GM23248 (cell line): ENCODE data around the gene LRRC61. TPM values are rescaled to one million over a fixed set of nuclear protein-coding genes. Genes with fewer than 3 reads are reported as not detected.
"Not testable (repeated sequence)": the region's sequence is repeated elsewhere in the genome, so short reads cannot be mapped to it uniquely, and the experiment has no call there.

Experiments used
- DNase-seq: peaks from one replicate; pipeline ENCODE4 v3.0.0-alpha.2; 2015
- H2AFZ ChIP-seq: fragments of 200-600 bp; sonication (generic); 2 replicates; pipeline ENCODE4 v1.6.1; 2016; ENCODE audit warnings: antibody characterized with exemption
- H3F3A ChIP-seq: fragments of 200-600 bp; sonication (generic); 2 replicates; pipeline ENCODE4 v1.6.1; 2016; ENCODE audit warnings: mild to moderate bottlenecking, antibody characterized with exemption, mixed run types; ENCODE audit not compliant: insufficient read depth
- H3K27ac ChIP-seq: fragments of 200-600 bp; sonication (generic); 2 replicates; pipeline ENCODE4 v1.5.1; 2016; ENCODE audit warnings: mild to moderate bottlenecking
- H3K27me3 ChIP-seq: fragments of 200-600 bp; sonication (generic); replicated peaks from 2 replicates; pipeline ENCODE4 v1.6.1; 2016; ENCODE audit warnings: mild to moderate bottlenecking; ENCODE audit not compliant: insufficient read depth
- H3K36me3 ChIP-seq: fragments of 200-600 bp; sonication (generic); 2 replicates; pipeline ENCODE4 v1.6.1; 2016; ENCODE audit warnings: low read depth, mild to moderate bottlenecking
- H3K4me1 ChIP-seq: fragments of 200-600 bp; sonication (generic); 2 replicates; pipeline ENCODE4 v1.6.1; 2016; ENCODE audit warnings: mild to moderate bottlenecking; ENCODE audit not compliant: insufficient read depth
- H3K4me2 ChIP-seq: fragments of 200-600 bp; sonication (generic); one replicate; pipeline ENCODE4 v1.6.1; 2016; ENCODE audit warnings: mild to moderate bottlenecking; ENCODE audit not compliant: unreplicated experiment
- H3K4me3 ChIP-seq: fragments of 200-600 bp; sonication (generic); 2 replicates; pipeline ENCODE4 v1.5.1; 2016; ENCODE audit warnings: mild to moderate bottlenecking
- H3K79me2 ChIP-seq: fragments of 200-600 bp; sonication (generic); 2 replicates; pipeline ENCODE4 v1.6.1; 2016; ENCODE audit warnings: mild to moderate bottlenecking; ENCODE audit not compliant: insufficient read depth
- H3K9ac ChIP-seq: fragments of 200-600 bp; sonication (generic); 2 replicates; pipeline ENCODE4 v1.6.1; 2016; ENCODE audit warnings: mild to moderate bottlenecking
- H3K9me2 ChIP-seq: fragments of 200-600 bp; sonication (generic); 2 replicates; pipeline ENCODE4 v1.6.1; 2016; ENCODE audit warnings: mixed run types, mild to moderate bottlenecking, moderate library complexity; ENCODE audit not compliant: insufficient read depth
- H3K9me3 ChIP-seq: fragments of 200-600 bp; sonication (generic); one replicate; pipeline ENCODE4 v1.6.1; 2017; ENCODE audit warnings: low read depth
- H4K20me1 ChIP-seq: fragments of 200-600 bp; sonication (generic); 2 replicates; pipeline ENCODE4 v1.6.0; 2016; ENCODE audit not compliant: insufficient read depth
- EZH2 ChIP-seq: fragments of 200-600 bp; sonication (generic); IDR thresholded peaks from 2 replicates; pipeline ENCODE4 v1.6.1; 2018; ENCODE audit warnings: antibody characterized with exemption, mild to moderate bottlenecking; ENCODE audit not compliant: insufficient read depth, poor library complexity, severe bottlenecking
- EZH2phosphoT487 ChIP-seq: fragments of 200-600 bp; sonication (generic); IDR thresholded peaks from 2 replicates; pipeline ENCODE4 v1.6.1; 2018; ENCODE audit warnings: antibody characterized with exemption, moderate library complexity, mild to moderate bottlenecking, low read depth; ENCODE audit not compliant: insufficient read depth
- WGBS, 2 experiments: methylation state at CpG; one replicate each; pipeline ENCODE4 v1.1.6; 2015 to 2017; ENCODE audit warnings: low lambda C conversion rate in 2 of 2, low coverage in 1 of 2; ENCODE audit errors: missing lambda C conversion rate in 2 of 2; 5-methylcytosine and 5-hydroxymethylcytosine counted together
- in situ Hi-C: fragments of 300-500 bp; cut with MboI; formaldehyde crosslinking; loops from 2 replicates; pipeline ENCODE4 v1.15.0; 2020
- polyA plus RNA-seq: library from polyadenylated mRNA; unstranded; fragments of >200 nt; fragmentation: Nextera tagmentation; extraction: Ambion mirVana; gene quantifications from 2 replicates; pipeline ENCODE4 v1.2.1, GENCODE V29; 2016
- total RNA-seq: library from RNA; depleted of rRNA; stranded (reverse); fragments of >200 nt; shearing (Covaris generic); gene quantifications from 2 replicates; pipeline ENCODE4 v1.2.3, GENCODE V29; 2014

LRRC61 gene
- total and polyA plus RNA-seq, 2 experiments from 2014 or later = not detected

DNA sequence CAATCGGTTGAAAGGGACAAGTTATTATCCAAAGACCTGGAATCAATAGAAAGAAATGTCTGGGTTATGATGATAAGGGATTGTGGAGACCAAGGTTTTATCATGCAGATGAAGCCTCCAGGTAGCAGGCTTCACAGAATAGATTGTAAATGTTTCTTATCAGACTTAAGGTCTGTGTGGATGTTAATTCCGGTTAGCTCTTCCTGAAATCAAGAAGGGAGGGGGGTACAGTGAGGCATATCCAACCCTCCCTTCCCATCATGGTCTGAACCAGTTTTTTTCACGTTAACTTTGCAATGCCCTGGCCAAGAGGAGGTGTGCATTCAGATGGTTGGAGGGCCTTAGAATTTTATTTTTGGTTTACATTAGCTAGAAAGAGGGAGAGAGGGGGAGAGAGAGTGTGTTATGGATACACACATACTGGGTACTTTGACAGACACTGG, 9.8 kb upstream of the LRRC61 start:
- H3K4me1 ChIP-seq = peaks cover 6% of the 10 kb centered on the region; the same call in 1 of the 2 replicates
- no peaks in the 10 kb centered on the region for H3K9me3 ChIP-seq
- WGBS, 2 experiments = 49 to 52% methylated on average over 3 of the region's 3 CpGs
- no peaks in the 10 kb centered on the region for H4K20me1 ChIP-seq
- TF ChIP-seq EZH2 (no peak), EZH2phosphoT487 (no peak)
- no peaks in the 10 kb centered on the region for H3F3A ChIP-seq
- DNase-seq = no peak
- no peak overlapping the region for H3K4me2 ChIP-seq
- H3K36me3 ChIP-seq = no peaks in the 10 kb centered on the region
- no peaks in the 10 kb centered on the region for H3K9me2 ChIP-seq
- no peaks in the 10 kb centered on the region for H3K79me2 ChIP-seq
- in situ Hi-C loops = no loop called here
- no peak overlapping the region for H3K27ac ChIP-seq
- no peak overlapping the region for H3K4me3 ChIP-seq
- H2AFZ ChIP-seq = no peak overlapping the region
- no peak overlapping the region for H3K9ac ChIP-seq
- H3K27me3 ChIP-seq = no peaks in the 10 kb centered on the region

GRCh38 chr7:150313870-150314269, 9.3 kb upstream of the LRRC61 start:
- 67 to 71% methylated on average over 6 of the region's 6 CpGs for WGBS, 2 experiments
- Histone ChIP-seq H3K4me2 (no peak overlapping the region), H3F3A (no peaks in the 10 kb centered on the region), H2AFZ (no peak overlapping the region), H3K79me2 (no peaks in the 10 kb centered on the region), H3K36me3 (no peaks in the 10 kb centered on the region), H4K20me1 (no peaks in the 10 kb centered on the region), H3K27me3 (no peaks in the 10 kb centered on the region), H3K9ac (no peak overlapping the region), H3K27ac (no peak overlapping the region), H3K9me2 (no peaks in the 10 kb centered on the region), H3K9me3 (no peaks in the 10 kb centered on the region), H3K4me3 (no peak overlapping the region), H3K4me1 (peaks cover 6% of the 10 kb centered on the region; the same call in 1 of the 2 replicates)
- in situ Hi-C loops = no loop called here
- no peak for TF ChIP-seq EZH2
- TF ChIP-seq EZH2phosphoT487 = no peak
- no peak for DNase-seq

DNA sequence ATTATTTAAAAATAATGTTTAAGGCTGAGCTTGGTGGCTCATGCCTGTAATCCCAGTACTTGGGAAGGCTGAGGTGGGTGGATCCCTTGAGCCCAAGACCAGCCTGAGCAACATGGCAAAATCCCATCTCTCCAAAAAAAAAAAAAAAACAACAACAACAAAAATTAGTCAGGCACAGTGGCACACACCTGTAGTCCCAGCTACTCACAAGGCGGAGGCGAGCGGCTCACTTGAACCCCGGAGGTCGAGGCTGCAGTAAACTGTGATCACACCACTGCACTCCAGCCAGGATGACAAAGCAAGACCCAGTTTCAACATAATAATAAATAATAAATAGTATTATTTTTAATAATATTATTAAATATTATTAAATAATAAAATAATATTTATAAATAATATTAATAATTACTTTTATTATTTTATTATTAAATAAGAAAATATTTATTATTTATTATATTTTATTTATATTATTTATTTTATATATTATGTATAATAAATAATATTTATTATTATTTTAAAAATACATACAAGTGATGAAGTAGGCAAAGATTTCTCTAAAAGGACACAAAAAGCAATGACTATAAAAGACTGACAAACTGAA, 8.4 kb upstream of the LRRC61 start:
- H3K27me3 ChIP-seq = no peaks in the 10 kb centered on the region
- no peak overlapping the region for H3K9ac ChIP-seq
- H3K9me3 ChIP-seq = no peaks in the 10 kb centered on the region
- H3K36me3 ChIP-seq = no peaks in the 10 kb centered on the region
- TF ChIP-seq EZH2 (no peak), EZH2phosphoT487 (no peak)
- peaks cover 6% of the 10 kb centered on the region; the same call in 1 of the 2 replicates for H3K4me1 ChIP-seq
- no peaks in the 10 kb centered on the region for H3F3A ChIP-seq
- no peaks in the 10 kb centered on the region for H3K79me2 ChIP-seq
- no peaks in the 10 kb centered on the region for H3K9me2 ChIP-seq
- no peak overlapping the region for H3K4me3 ChIP-seq
- DNase-seq = no peak
- H3K4me2 ChIP-seq = no peak overlapping the region
- in situ Hi-C loops = no loop called here
- no peak overlapping the region for H2AFZ ChIP-seq
- no peaks in the 10 kb centered on the region for H4K20me1 ChIP-seq
- WGBS, 2 experiments = 92% methylated on average over 5 of the region's 5 CpGs
- H3K27ac ChIP-seq = no peak overlapping the region

GRCh38 chr7:150316987-150317386, 6.2 kb upstream of the LRRC61 start:
- H4K20me1 ChIP-seq, H2AFZ ChIP-seq, H3K79me2 ChIP-seq, in situ Hi-C loops, H3K36me3 ChIP-seq, H3K9ac ChIP-seq, H3K4me3 ChIP-seq, H3F3A ChIP-seq, H3K9me2 ChIP-seq, H3K4me1 ChIP-seq, H3K4me2 ChIP-seq, H3K9me3 ChIP-seq, H3K27me3 ChIP-seq, DNase-seq, H3K27ac ChIP-seq: not testable (repeated sequence)
- WGBS, 2 experiments = 53 to 55% methylated on average over 6 of the region's 6 CpGs
